Vagina (tissue), 2 donors: ENCODE data around the gene GALNT16.

Source experiments
- CTCF ChIP-seq, 3 experiments: fragments of 450-650 bp in 2 of 3; fragments of 200-600 bp in 1 of 3; sonication (generic) in 1 of 3; IDR thresholded peaks; one replicate each; pipeline ENCODE4 v1.5.1; 2017 to 2019; ENCODE audit warnings: antibody characterized with exemption in 3 of 3, mild to moderate bottlenecking in 2 of 3, moderate library complexity in 2 of 3
- POLR2A ChIP-seq, 2 donors: fragments of 450-650 bp; IDR thresholded peaks; one replicate each; pipeline ENCODE4 v1.6.1; 2017; ENCODE audit warnings: antibody characterized with exemption in 2 of 2, mild to moderate bottlenecking in 2 of 2, moderate library complexity in 2 of 2
- POLR2AphosphoS5 ChIP-seq, 2 donors: sonication (generic); formaldehyde crosslinking; IDR thresholded peaks; one replicate each; pipeline ENCODE4 v1.9.0; 2017; ENCODE audit warnings: antibody characterized with exemption in 2 of 2, mild to moderate bottlenecking in 2 of 2, low read depth in 1 of 2; ENCODE audit not compliant: insufficient read depth in 1 of 2

GRCh38 chr14:69237142-69237541, 22.8 kb upstream of the GALNT16 start:
- TF ChIP-seq CTCF (IDR thresholded peaks at IDR 0.05) (no peak), POLR2A (IDR thresholded peaks at IDR 0.05) (no peak), POLR2AphosphoS5 (IDR thresholded peaks at IDR 0.05; ENCODE audit: insufficient read depth in 1 of 2, low read depth in 1 of 2) (no peak)
